ENCODE data around the gene TMEM163. TPM values are rescaled to one million over a fixed set of nuclear protein-coding genes. Genes with fewer than 3 reads are reported as not detected.

TMEM163 gene
- total RNA-seq, 1 experiment from 2014 or later, result 0.12 TPM

DNA sequence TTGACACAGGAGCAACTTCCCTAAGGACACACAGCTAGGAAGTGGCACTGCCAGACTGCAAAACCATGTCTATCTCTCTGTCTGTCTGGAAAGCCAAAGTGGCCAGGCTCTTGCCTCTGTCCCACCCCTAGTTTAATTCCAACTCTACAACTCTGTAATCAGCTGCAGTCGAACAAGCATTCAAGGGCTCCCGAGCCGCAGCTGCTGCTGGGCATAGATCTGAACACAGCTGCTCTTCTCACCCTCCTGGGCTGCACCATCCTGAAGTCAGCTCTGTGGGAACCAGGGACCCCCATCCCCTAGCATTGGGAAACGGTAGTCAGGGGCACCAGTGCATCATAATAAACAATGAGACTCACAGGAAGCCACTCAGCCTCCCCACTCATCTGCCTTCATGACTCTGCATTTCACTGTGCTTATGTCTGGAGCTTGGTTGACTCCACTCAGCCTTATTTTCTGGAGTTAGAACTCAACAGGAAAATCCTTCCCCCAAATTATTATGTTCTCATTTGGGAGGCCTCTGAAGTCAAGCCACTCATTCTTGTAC is 44.4 kb upstream of the TMEM163 start:
- no peaks in the 10 kb centered on the region for H3K36me3 ChIP-seq (ENCODE audit: control insufficient read depth in 1 of 2, insufficient read depth in 2 of 2, low read length in 2 of 2)
- H3K79me2 ChIP-seq (ENCODE audit: insufficient read depth, low read length), result no peaks in the 10 kb centered on the region
- CTCF ChIA-PET, result no interaction called here
- peaks cover 12% of the 10 kb centered on the region for H3K27me3 ChIP-seq (ENCODE audit: insufficient read depth, low read length)
- BruUV-seq (replicated peaks), result no TSS peak
- H3K4me3 ChIP-seq (replicated peaks in 1 of 2; ENCODE audit: low read depth in 1 of 2, low read length in 2 of 2), result no peak overlapping the region
- no peaks in the 10 kb centered on the region for H3K9me2 ChIP-seq (ENCODE audit: insufficient read depth)
- no peak overlapping the region for H2AFZ ChIP-seq (ENCODE audit: low read depth, low read length, poor library complexity, severe bottlenecking)
- no peaks in the 10 kb centered on the region for H3K9me3 ChIP-seq (ENCODE audit: control insufficient read depth in 1 of 2, insufficient read depth in 1 of 2, low read depth in 1 of 2, low read length in 2 of 2)
- TF ChIP-seq, protein P1, sequence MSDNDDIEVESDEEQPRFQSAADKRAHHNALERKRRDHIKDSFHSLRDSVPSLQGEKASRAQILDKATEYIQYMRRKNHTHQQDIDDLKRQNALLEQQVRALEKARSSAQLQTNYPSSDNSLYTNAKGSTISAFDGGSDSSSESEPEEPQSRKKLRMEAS (IDR thresholded peaks at IDR 0.05), result no peak
- no peak for TF ChIP-seq ZFX (IDR thresholded peaks at IDR 0.05)
- TF ChIP-seq YY1 (IDR thresholded peaks at IDR 0.05; ENCODE audit: extremely low read depth, insufficient replicate concordance, low read depth, low read length), result no peak
- TF ChIP-seq, protein P2, sequence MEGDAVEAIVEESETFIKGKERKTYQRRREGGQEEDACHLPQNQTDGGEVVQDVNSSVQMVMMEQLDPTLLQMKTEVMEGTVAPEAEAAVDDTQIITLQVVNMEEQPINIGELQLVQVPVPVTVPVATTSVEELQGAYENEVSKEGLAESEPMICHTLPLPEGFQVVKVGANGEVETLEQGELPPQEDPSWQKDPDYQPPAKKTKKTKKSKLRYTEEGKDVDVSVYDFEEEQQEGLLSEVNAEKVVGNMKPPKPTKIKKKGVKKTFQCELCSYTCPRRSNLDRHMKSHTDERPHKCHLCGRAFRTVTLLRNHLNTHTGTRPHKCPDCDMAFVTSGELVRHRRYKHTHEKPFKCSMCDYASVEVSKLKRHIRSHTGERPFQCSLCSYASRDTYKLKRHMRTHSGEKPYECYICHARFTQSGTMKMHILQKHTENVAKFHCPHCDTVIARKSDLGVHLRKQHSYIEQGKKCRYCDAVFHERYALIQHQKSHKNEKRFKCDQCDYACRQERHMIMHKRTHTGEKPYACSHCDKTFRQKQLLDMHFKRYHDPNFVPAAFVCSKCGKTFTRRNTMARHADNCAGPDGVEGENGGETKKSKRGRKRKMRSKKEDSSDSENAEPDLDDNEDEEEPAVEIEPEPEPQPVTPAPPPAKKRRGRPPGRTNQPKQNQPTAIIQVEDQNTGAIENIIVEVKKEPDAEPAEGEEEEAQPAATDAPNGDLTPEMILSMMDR (IDR thresholded peaks at IDR 0.05 in 2 of 3, conservative IDR thresholded peaks at IDR 0.05 in 1 of 3; ENCODE audit: borderline replicate concordance in 1 of 3, insufficient read depth in 1 of 3, low read depth in 2 of 3, low read length in 2 of 3), result no peak
- no peak for TF ChIP-seq FOSL1 (IDR thresholded peaks at IDR 0.05; ENCODE audit: low read depth)
- TF ChIP-seq ELF1 (IDR thresholded peaks at IDR 0.05; ENCODE audit: borderline replicate concordance, low read depth), result no peak
- TF ChIP-seq POLR2AphosphoS5 (IDR thresholded peaks at IDR 0.05; ENCODE audit: low read depth, low read length), result no peak
- no peak for TF ChIP-seq SP1 (IDR thresholded peaks at IDR 0.05; ENCODE audit: low read depth)
- no peak for TF ChIP-seq EZH2 (IDR thresholded peaks at IDR 0.05)
- TF ChIP-seq ATF3 (IDR thresholded peaks at IDR 0.05), result no peak
- TF ChIP-seq POLR2A (IDR thresholded peaks at IDR 0.05; ENCODE audit: borderline replicate concordance, extremely low read depth, insufficient read depth, insufficient read length), result no peak
- no peak for TF ChIP-seq CEBPB (IDR thresholded peaks at IDR 0.05; ENCODE audit: low read depth)
- no peak for TF ChIP-seq JUND (IDR thresholded peaks at IDR 0.05)
- no peak for TF ChIP-seq RAD21 (IDR thresholded peaks at IDR 0.05; ENCODE audit: low read depth)
- TF ChIP-seq EGR1 (IDR thresholded peaks at IDR 0.05; ENCODE audit: low read depth), result no peak
- TF ChIP-seq TCF7L2 (IDR thresholded peaks at IDR 0.05; ENCODE audit: borderline replicate concordance, extremely low read depth, insufficient read depth, insufficient read length), result no peak
- TF ChIP-seq ZNF274 (IDR thresholded peaks at IDR 0.05; ENCODE audit: low read depth, low read length), result no peak
- no peak for TF ChIP-seq CBX3 (IDR thresholded peaks at IDR 0.05; ENCODE audit: low read depth)
- no peak for TF ChIP-seq SRF (IDR thresholded peaks at IDR 0.05; ENCODE audit: low read depth)
- H3K9ac ChIP-seq (ENCODE audit: low read length), result no peak overlapping the region
- no peak overlapping the region for H3K27ac ChIP-seq (ENCODE audit: low read depth, low read length)
- POLR2A ChIA-PET, result no interaction called here
- no peak for ATAC-seq
- RAD21 ChIA-PET (ENCODE audit: low non-redundant PET in 1 of 2, low total read pairs in 2 of 2, uncharacterized antibody in 2 of 2, unreplicated experiment in 2 of 2), result no interaction called here
- no peak overlapping the region for H3K4me2 ChIP-seq (ENCODE audit: low read length)
- DNase-seq (ENCODE audit: low read depth, low spot score), result no peak
- H4K20me1 ChIP-seq (ENCODE audit: insufficient read depth), result no peaks in the 10 kb centered on the region
- intact Hi-C loops (cut with micrococcal nuclease), result no loop called here
- H3K4me1 ChIP-seq (ENCODE audit: control insufficient read depth in 1 of 2, insufficient read depth in 2 of 2, low read length in 2 of 2), result no peaks in the 10 kb centered on the region

Data from HCT116 (cell line).